Stimulated activated CD8-positive, alpha-beta memory T cell treated with anti-CD3 and anti-CD28 coated beads, Interleukin-15, amount 100 ng/mL, for 1 hour (primary cell): ENCODE results near the gene SLC39A10.
"Not testable (repeated sequence)": the region's sequence is repeated elsewhere in the genome, so short reads cannot be mapped to it uniquely, and the experiment has no call there.

Source experiments
- DNase-seq: peaks from one replicate; pipeline ENCODE4 v3.0.0-alpha.2; 2020; ENCODE audit warnings: low read depth

The SLC39A10 gene

DNA sequence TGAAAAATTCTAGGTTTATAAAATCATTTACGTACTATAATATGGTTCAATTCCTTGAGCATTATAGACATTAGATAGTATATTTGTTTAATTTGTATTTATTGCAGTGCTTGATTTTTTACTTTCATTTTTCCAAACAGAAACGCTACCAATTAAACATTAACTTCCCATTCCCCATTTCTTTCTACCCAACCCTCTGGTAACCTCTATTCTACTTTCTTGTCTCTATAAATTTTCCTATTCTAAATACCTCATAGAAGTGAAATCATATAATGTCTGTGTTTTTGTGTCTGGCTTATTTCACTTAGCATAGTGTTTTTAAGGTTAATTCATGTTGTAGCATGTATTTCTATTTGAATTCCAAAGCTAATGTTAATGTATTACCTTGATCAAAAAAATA is 11.6 kb upstream of the SLC39A10 start:
- DNase-seq = no peak

DNA sequence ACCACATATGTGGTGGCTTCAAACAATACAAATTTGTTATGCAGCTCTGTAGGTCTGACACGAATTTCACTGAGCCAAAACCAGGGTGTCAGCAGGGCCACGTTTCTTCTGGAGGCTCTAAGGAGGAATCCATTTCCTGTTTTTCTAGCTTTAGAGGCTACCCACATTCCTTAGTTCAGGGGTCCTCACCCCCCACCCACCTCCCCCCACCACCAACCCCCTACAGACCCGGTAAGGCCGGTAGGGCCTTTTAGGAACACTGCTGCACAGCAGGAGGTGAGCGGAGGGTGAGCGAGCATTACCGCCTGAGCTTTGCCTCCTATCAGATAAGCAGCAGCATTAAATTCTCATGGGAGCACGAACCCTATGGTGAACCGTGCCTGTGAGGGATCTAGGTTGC is 10.6 kb upstream of the SLC39A10 start:
- no peak for DNase-seq

DNA sequence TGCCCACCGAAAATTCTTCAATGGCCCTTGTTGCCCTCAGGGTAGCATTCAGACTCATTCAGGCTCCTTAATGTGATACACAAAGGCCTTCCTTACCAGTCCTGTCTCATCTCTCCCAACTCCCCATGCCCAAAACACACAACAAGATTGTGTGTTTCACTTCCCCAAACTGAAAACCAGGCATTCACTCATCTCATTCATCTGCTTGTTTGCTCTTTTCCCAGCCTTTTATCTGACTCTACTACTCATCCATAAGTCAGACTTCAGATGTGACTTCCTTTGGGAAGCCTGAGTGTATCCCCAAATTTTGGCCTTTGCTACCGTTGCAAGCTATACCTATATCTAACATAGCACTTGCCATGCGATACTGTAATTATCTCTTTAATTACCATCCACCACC is 9.7 kb upstream of the SLC39A10 start:
- no peak for DNase-seq

DNA sequence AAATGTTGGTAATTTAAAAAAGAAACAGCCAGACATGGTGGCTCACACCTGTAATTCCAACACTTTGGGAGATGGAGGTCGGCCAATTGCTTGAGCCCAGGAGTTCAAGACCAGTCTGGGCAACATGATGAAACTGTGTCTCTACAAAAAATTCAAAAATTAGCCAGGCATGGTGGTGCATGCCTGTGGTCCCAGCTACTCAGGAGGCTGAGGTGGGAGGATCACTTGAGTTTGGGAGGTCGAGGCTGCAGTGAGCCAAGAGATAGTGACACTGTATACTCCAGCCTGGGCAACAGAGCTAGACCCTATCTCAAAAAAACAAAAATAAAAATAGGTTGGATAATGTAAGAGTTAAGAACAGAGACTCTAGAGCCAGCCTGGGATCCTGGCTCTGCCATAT is 8.7 kb upstream of the SLC39A10 start:
- DNase-seq = not testable (repeated sequence)

DNA sequence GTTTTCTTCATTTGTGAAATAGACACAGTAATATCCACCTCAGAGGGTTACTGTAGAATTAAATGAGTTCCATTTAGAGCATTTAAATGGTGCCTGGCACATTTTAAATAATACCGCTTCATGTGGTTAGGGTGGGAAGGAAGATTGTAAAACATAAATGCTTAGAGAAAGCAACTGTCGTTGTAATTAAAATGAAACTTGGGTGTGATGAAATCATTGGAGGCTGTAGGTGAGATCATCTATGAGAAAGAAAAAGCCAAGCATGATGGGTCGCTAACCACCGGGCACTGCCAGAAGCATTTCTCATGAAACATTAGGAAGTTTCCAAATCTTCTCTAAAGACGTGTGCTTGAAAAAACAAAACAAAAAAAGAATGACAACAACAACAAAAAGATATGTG is 8.2 kb upstream of the SLC39A10 start:
- no peak for DNase-seq

DNA sequence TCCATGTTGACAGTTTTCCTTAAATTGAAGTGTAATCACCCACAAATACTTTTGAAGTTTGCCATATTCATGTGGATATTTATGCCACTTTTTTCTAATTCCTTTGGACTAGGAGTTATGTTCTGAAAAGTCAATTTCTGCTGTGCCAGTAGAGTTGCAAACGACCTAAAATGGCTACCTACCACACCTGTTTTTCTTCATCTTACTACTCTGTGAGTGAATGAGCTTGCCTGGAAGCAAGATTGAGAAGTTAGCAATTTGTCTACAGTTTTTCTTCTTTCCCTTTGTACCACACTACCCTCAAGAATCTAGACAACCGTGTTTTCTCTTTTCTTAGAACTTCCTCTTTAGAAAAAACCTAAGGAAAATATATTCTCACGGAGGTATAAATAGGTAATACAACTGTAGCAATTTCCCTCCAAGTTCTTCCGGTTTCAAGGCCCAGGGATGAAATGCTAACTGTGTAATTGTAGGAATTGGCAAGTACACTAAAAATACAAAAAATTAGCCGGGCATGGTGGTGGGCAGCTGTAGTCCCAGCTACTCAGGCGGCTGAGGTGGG is 7.3 kb upstream of the SLC39A10 start:
- DNase-seq = no peak

DNA sequence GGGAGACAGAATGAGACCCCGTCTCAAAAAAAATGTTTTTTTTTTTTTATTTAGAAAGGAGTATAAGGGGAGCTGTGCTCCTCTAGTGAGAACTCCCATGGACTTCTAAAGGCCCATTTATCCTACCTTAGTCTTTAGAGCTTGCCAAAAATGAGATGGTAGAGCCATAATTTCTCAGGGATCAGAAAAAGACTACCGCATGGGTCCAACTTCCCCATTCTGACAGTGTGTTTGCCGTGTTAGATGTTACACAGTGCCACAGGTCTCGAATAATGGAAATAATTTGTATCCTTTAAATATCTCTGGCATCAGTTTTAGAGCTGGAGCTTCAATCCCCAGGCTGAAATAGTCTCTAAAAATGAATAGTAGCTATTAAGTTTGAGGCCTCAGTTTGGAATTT is 6.0 kb upstream of the SLC39A10 start:
- DNase-seq = no peak

DNA sequence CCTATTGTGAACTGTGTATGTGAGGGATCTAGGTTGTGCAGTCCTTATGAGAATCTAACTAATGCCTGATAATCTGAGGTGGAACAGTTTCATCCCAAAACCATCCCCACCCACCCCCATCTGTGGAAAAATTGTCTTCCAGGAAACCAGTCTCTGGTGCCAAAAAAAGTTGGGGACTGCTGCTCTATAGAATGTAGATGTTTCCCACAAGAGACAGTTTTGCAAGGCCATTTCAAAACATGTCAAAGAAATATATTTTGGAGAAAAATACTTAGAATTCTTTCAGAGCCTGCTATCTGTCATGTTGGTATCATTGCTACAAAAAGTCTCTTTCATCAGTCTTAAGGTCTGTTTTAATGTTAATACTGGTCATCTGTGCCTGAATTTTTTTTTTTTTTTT is 4.1 kb upstream of the SLC39A10 start:
- no peak for DNase-seq

DNA sequence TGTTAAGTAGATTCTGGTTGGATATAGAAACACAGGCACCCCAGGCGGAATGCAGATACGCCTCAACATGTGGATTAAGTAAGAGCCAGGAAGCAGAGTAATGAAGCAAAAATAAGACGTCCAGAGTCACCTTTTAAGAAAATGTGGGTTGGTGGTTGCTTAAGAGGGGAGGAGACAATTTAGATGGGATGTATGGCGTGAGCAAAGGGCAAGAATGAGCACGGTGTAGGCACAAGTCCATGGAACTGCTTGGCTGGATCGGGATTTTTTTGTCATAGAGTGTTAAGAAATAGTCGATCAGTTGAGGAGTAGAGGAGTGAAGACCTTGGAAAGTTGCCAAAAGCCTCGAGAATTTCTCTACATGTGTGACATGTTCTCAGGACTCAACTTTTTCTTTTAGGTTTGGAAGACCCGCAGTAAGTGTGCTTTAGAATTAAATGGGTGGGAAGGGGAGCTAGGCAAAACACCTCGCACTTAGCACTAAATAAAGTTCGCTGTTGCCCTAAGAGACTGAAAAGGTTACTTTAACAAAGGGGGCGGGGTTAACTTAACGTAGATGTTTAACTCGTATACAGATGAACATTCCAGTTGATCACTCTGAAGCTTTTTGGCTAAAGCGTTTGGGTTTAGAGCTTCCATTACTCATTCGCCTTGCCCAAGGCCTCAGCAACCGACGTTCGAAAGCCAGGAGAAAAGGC is 716 bp upstream of the SLC39A10 start:
- no peak for DNase-seq

DNA sequence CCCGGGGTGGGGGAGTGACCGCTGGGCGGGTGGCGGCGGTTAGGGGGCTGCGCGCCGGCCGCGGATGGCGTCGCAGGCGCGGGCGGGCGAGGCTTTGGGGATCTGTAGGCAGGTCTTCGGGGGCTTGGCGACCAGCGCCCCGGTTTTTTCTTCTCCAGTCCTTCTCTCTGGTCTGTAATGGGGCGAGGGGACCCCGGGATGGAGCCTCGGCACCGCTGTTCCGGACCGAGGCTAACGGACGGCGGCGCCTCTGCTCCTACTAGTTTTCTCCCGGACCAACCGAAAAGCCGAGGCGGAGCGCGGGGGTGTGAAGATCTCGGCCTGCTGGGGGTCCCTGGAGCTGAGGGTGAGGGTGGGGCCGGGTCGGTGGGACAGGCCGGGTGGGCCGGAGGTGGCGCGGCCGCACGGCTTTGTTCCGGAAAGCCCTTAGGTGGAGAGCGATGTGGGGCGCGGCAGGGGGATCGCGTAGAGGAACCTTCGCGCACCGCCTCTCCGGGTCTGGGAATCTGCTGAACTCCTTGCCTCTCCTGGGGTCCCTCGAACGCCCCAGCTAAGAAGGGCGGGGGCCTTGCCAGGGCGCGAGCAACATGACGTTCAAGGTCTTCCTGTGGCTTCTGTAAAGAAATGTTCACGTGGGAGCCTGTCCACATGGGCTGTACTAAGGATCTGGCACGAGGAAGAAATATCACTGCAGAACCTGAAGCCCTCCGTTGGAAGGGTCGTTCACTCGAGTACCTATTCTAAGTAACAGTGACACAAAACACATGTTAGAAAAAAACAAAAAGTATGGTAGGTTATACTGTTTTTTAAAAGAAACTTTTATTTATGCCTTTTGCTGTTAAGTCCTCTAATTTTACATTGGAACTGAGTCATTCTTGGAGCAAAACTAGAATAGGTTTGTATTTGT is 861 bp downstream of the SLC39A10 start:
- peak; percentile 21 for DNase-seq

DNA sequence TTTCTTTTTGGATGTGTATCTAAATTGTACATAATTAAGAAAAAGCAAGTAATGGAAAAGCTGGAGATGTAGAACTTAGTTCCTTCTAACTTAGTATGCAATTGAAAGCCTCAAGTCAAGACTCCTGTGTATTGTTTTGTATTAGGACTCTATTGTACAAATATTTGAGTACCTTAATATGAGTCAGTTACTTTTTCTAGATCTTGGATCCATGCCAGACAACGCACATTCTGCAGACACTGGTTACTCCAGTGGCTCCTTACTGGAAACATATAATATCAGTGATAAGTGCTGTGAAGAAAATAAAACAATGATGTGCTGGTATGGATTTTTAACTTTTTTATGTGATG is 1.5 kb downstream of the SLC39A10 start:
- no peak for DNase-seq

DNA sequence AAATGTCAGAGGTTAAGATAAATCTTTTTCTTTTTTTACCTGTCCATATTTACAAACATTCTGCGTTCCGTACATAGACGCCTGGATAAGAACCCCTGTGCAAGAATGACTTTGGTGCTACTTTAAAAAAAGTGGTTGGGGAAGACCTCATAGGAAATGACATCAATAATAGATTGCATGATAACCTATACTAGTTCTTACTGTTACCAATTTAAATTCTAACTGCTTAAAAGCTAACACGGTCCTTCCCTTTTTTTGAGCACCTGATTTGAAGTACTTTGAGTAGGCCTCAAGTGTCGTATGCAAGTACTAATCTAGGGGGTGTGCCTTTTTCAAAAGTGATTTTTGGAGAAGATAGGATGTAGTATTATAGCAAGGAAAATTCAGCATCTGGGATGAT is 2.1 kb downstream of the SLC39A10 start:
- DNase-seq = no peak

DNA sequence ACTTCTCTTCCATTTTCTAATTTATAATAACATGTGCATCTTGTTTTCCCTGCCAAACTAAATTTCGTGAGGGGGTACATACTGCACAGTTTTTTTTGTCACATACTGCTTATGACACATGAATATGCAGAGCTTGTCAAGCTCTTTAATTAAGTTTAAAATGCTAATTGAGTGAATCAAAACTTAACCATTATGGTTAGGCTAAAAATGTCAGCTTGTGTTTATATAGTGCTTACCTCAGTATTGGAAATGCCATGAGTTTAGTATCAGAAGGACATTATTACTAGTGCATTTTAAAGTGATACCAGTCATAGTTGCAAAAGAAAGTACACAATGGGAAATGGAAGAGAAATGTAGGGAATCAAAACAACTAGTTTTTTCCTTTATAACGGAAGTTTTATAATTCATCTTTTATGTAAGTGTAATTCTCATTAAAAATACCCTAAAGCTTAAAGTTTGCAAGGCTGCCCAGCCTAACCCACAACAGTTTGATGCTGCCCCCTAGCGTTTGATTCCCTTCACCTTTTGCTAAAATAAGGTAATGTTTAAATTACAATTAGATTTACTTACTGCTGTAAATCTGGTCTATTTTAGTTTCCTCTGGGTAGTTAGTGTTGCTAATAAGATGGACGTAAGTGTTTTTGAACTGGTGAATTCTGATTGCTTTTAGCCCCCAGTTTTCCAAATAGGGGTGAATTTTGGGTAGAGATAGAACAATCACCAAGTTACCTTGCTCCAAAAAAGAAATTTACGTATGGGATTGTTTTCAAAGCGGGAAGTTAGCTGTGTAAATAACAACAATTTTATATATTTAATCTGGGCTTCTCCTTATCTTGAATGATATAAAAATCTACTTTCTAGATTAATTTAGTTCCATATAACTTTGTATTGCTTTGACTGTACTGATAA is 3.2 kb downstream of the SLC39A10 start:
- peak; percentile 79 for DNase-seq

DNA sequence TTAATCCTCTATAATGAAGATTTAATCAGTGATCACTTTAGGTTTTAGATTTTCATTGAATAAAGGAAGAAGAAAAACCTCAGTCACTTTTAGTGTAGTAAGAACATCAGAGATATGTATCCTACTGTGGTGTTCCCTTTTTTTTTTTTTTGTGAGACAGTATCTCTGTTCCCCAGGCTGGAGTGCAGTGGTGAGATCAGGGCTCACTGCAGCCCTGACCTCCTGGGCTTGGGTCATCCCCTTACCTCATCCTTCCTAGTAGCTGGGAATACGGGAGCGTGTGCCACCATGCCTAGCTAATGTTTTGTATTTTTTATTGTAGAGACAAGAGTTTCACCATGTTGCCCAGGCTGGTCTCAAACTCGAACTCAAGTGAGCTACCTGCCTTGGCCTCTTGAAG is 5.1 kb downstream of the SLC39A10 start:
- no peak for DNase-seq

DNA sequence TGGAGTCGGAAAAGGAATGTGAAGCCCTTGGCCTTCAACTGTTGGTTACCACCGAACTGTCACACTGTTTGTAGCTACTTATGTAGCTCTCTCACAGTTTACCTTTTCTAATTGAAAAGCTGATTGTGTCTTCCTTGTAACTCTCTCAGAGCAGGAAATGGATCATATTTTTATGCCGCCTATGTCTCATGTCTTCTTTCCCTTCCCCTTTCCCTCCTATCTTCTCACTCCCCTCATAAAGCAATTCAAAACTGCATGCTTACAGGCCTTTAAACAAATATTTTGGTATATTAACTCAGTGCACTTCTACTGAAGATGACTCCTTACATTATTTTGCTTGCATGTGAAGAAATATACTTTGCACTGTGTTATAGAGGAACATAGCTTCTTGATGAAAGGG is 6.0 kb downstream of the SLC39A10 start:
- no peak for DNase-seq

DNA sequence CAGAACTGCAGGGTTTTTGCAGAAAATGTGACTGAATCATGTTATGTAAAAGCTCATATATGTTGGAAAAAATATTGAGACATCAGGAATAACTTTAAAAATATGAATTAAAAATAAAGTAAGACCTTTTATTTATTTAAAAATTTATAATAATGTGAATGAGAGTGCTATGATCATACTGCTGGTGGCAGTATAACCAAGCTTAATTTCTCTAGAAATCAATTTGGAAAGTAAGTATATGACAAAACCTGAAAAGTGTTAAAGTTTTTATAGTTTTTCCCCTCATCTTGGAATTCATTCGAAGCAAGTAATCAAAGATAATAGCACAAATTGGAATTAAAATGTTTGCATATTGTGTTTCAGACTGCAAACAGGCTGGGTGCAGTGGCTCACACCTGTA is 7.5 kb downstream of the SLC39A10 start:
- DNase-seq = no peak

DNA sequence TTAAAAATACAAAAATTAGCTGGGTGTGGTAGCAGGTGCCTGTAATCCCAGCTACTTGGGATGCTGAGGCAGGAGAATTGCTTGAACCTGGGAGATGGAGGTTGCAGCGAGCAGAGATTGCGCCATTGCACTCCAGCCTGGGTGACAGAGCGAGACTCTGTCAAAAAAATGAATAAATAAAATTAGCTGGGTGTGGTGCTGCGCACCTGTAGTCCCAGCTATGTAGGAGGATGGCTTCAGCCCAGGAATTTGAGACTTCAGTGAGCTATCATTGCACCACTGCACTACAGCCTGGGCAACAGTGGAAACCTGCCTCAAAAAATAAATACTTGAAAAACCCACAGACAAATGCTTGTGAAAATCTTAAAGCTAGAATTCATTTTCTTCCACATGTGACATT is 8.1 kb downstream of the SLC39A10 start:
- not testable (repeated sequence) for DNase-seq

DNA sequence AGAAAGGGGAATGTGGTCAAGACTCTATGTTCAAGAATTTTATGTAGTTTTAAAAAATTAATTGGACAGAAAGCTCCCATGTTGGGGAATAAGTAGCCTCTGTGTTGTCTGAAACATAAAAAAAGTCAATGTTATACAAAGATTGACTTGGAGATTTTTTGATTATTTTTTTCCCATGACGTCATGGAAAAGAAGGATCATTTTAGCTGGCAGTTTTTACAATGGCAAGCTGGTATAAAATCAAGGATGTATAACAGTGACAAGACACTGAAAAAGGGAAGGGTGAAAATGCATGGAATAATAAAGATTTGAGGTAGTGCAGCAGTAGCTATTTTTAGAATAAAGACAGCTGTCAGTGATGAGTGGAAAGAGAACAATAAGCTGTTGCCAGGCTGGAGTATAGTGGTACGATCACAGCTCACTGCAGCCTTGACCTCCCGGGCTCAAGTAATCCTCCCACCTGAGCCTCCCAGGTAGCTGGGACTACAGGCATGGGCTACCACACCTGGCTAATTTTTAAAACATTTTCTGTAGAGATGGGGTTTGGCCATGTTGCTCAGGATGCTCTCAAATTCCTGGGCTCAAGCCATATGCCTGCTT is 9.2 kb downstream of the SLC39A10 start:
- DNase-seq = no peak

DNA sequence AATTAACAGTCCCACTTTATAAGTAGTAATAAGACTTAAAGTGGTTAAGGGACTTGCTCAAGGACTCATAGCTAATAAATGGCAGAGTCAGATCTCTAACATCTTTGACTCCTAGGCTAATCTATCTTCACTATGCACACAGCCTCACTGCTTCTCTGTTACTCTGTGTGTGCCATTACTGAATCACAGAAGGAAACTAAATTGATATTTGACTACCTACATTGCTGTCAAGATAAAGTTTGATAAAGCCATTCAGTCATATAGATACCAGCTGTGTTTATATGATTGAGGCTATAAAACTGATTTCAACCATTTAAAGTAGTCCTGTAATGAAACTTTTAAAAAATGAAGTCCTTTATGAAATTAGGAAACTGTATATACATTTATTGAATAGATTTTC is 10.9 kb downstream of the SLC39A10 start:
- no peak for DNase-seq

DNA sequence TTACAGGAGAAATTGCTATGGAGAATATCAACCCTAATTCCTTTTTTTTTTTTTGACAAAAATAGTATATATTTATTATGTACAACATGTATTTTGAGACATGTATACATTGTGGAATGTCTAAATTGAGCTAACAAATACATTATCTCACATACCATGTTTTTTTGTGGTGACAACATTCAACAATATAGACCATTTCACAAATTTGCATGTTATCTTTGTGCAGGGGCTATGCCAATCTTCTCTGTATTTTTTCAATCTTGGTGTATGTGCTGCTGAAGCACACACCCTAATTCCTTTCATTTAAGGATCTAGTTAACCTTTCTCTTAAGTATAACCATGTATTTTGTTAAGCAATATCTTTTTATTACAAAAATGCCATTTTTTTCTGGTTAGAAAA is 13.2 kb downstream of the SLC39A10 start:
- DNase-seq = no peak

DNA sequence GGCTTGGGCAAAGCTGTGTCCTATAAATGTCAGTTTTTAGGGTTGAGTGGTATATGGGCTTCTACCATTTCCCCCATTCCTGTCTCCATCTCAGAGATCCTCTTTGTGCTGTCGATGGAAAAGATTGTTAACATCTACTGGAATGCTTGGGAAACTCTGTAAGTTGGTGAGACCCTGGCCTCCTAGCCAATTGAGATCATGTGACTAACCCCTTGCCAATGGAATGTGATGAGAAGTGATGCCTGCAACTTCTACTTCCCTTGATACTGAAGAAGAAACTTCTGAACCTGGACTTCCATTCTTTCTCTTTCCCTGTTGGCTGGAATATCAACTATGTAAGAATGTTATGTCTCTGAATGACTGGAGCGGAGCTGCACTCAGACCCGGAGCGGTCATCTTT is 14.5 kb downstream of the SLC39A10 start:
- no peak for DNase-seq

DNA sequence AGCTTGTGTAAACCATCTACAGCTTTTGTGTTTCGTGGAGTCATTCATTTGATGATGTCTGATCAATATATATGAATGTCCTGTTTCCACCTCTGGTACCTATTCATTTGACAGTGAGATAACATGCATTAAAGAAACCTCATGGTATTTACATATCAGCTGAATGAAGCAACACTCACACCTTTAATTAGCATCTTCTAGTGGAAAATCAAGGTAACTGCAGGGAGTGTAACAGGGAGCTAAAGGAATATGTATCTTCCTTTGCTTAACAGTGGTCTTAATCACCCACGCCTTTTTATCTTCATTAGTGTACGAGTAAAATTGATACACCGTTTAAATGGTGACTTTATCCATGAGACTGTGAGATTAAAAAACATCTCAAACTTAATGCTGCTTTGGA is 15.6 kb downstream of the SLC39A10 start:
- DNase-seq = no peak
